Aorta (tissue), 5 donors: ENCODE results near the gene TMEM30B. TPM values are rescaled to one million over a fixed set of nuclear protein-coding genes. Genes with fewer than 3 reads are reported as not detected.

Source experiments
- ATAC-seq: fragments of 200-7000 bp; cut with Tn5 transposase; one replicate; pipeline ENCODE4 v1.9.1; 2022; ENCODE audit warnings: moderate library complexity; ENCODE audit not compliant: low FRiP score
- DNase-seq, 2 donors: peaks; one replicate each; pipeline ENCODE4 v3.0.0-alpha.2; 2020
- H3K27ac ChIP-seq, 2 donors: one replicate each; pipeline ENCODE4 v1.5.1; 2013; ENCODE audit warnings: low read length in 2 of 2, mild to moderate bottlenecking in 2 of 2, moderate library complexity in 2 of 2, control low read depth in 1 of 2, inconsistent platforms in 1 of 2, low read depth in 1 of 2
- H3K27me3 ChIP-seq, 2 donors: one replicate each; pipeline ENCODE4 v1.6.1; 2013; ENCODE audit warnings: control low read depth in 1 of 2, low read length in 1 of 2, mild to moderate bottlenecking in 1 of 2, moderate library complexity in 1 of 2; ENCODE audit not compliant: insufficient read depth in 2 of 2, control insufficient read depth in 1 of 2
- H3K36me3 ChIP-seq, 2 donors: one replicate each; pipeline ENCODE4 v1.6.1; 2013; ENCODE audit warnings: control low read depth in 1 of 2, low read length in 1 of 2, mild to moderate bottlenecking in 1 of 2; ENCODE audit not compliant: insufficient read depth in 2 of 2, control insufficient read depth in 1 of 2
- H3K4me1 ChIP-seq, 2 donors: one replicate each; pipeline ENCODE4 v1.6.1; 2013; ENCODE audit warnings: low read length in 2 of 2, control low read depth in 1 of 2, mild to moderate bottlenecking in 1 of 2, moderate library complexity in 1 of 2; ENCODE audit not compliant: insufficient read depth in 2 of 2, control insufficient read depth in 1 of 2
- H3K4me3 ChIP-seq, 2 donors: one replicate each; pipeline ENCODE4 v1.5.1; 2013; ENCODE audit warnings: low read length in 2 of 2, control low read depth in 1 of 2, mild to moderate bottlenecking in 1 of 2
- H3K9me3 ChIP-seq: one replicate; pipeline ENCODE4 v1.6.1; 2013; ENCODE audit warnings: mild to moderate bottlenecking, low read length; ENCODE audit not compliant: control insufficient read depth
- WGBS, 2 donors: extraction: QIAGEN DNeasy Blood & Tissue Kit; methylation state at CpG; one replicate each; pipeline ENCODE4 v1.1.7; 2013; 5-methylcytosine and 5-hydroxymethylcytosine counted together
- intact Hi-C, 2 donors: fragments of 100-400 bp; cut with DNase I; formaldehyde crosslinking; loops; one replicate each; pipeline versions ENCODE4 v1.14.2 to v1.15.0; 2022
- polyA plus RNA-seq, 2 donors: library from polyadenylated mRNA; stranded (reverse); fragments of 200-250 nt; gene quantifications; one replicate each; pipeline ENCODE4 v1.2.3, GENCODE V29; 2013
- total RNA-seq, 2 donors: library from RNA; stranded (reverse); fragmentation: NEBNext Ultra II Directional; extraction: Animal tissue kit (Norgen Biotek cat#: 25700); gene quantifications; one replicate each; pipeline ENCODE4 v1.2.1, GENCODE V29; 2021
- donor health status: healthy with polysubstance abuse.
- donor health status: Bipolar disorder and iron deficiency.
- donor health status: DM: no; HTN: no; CAD: no.
- donor health status: DM: no; HTN: no; CAD: no.
- donor health status: DM: yes; HTN: yes; CAD: no.

The TMEM30B gene
- total and polyA plus RNA-seq, 4 donors = 7.5 to 81.7 (median 32.3) TPM

DNA sequence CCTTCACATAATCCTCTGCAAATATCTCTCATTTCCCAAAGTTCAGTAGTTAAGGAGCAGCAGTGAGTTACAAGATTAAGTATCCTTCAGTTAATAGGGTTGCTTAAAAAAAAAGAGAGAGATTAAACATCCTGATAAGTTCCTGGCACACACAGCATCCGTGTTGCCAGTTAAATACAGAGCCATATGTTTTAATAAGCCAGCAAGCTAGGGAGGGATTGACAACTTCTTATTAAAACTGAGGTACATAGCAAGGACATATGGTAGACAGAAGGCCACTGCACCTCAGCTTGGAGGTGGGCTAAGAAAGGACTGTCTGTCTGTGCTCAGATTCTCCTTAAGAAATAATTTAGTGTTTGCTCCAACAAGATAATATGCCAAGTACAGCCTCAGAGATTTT, 9.6 kb upstream of the TMEM30B start:
- Histone ChIP-seq H3K9me3 (no peaks in the 10 kb centered on the region), H3K4me1 (no peaks in the 10 kb centered on the region), H3K27me3 (no peaks in the 10 kb centered on the region), H3K27ac (no peak overlapping the region), H3K4me3 (no peak overlapping the region), H3K36me3 (no peaks in the 10 kb centered on the region)
- DNase-seq (no peak), ATAC-seq (no peak)
- 58 to 68% methylated on average over 1 of the region's 1 CpG for WGBS, 2 donors
- intact Hi-C loops = loop anchor here in 1 of 2 donors (10.0 kb wide), 1 partner anchor 164 kb away; no protein-coding TSS in a partner anchor

DNA sequence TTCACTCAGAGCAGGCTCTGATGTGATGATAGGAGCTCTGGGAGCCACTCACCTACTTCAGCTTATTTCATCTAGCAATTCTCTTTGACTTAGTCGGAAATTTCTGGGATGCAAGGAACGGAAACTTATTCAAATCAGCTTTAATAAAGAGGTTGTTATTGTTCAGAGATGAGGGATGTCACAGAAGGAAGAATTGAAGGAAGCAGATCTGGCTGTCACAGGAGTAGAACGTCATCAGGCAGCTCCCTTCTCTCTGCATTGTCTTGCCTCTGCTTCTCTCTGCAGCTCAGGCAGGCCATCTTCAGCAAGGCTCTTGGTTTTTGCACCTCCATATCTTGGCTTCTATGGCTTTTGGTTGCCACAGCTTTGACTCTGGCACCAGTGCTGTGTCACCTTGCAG, 7.6 kb upstream of the TMEM30B start:
- intact Hi-C loops = loop anchor here in 1 of 2 donors (10.0 kb wide), 1 partner anchor 546 kb away; no protein-coding TSS in a partner anchor

DNA sequence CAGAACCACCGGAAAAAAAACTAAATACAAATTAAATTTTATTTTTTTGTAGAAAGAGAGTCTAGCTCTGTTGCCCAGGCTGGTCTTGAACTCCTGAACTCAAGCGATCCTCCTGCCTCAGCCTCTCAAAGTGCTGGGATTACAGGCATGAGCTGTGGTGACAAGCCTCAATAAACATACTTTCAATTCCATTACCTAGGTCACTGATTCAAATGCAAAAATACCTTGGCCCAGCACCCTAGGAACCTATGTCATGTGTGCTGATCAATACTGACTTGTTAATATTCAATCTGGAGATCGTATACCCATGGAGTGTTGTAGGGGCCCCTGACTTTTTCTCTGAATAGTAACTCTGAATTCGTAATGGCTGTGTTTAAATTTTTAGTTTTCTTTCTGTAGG, 7.1 kb upstream of the TMEM30B start:
- Histone ChIP-seq H3K27me3 (no peaks in the 10 kb centered on the region), H3K4me3 (no peak overlapping the region), H3K9me3 (peaks cover 2% of the 10 kb centered on the region), H3K4me1 (no peaks in the 10 kb centered on the region), H3K27ac (no peak overlapping the region), H3K36me3 (no peaks in the 10 kb centered on the region)
- 90 to 92% methylated on average over 4 of the region's 4 CpGs for WGBS, 2 donors
- intact Hi-C loops = loop anchor here in 1 of 2 donors (10.0 kb wide), 1 partner anchor 547 kb away; no protein-coding TSS in a partner anchor
- DNase-seq (no peak), ATAC-seq (no peak)

More for the DNA sequence above, 7.6 kb upstream of the TMEM30B start:
- H3K9me3 ChIP-seq = peaks cover 2% of the 10 kb centered on the region
- no peak overlapping the region for H3K27ac ChIP-seq
- ATAC-seq = no peak
- H3K36me3 ChIP-seq = no peaks in the 10 kb centered on the region
- WGBS, 2 donors = 83 to 86% methylated on average over 3 of the region's 3 CpGs
- H3K27me3 ChIP-seq = no peaks in the 10 kb centered on the region
- DNase-seq = no peak
- H3K4me3 ChIP-seq = no peak overlapping the region
- no peaks in the 10 kb centered on the region for H3K4me1 ChIP-seq

DNA sequence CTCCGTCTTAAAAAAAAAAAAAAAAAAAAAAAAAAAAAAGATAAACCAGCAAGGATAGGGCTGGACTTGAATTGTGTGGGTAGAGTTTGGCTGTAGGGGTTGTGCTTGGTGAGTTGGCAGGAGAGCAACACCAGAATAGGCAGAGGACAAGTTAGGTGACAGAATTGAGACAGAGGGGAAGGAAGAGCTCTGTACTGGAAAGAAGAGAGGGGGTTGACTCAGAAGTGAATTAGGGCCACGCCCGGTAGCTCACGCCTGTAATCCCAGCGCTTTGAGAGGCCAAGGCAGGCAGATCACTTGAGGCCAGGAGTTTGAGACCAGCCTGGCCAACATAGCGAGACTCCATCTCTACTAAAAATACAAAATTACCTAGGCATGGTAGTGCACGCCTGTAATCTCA, 6.1 kb upstream of the TMEM30B start:
- intact Hi-C loops = loop anchor here in 1 of 2 donors (10.0 kb wide), 1 partner anchor 548 kb away; no protein-coding TSS in a partner anchor
- 87 to 91% methylated on average over 7 of the region's 7 CpGs for WGBS, 2 donors
- Histone ChIP-seq H3K4me3 (no peak overlapping the region), H3K9me3 (peaks cover 2% of the 10 kb centered on the region), H3K27me3 (no peaks in the 10 kb centered on the region), H3K36me3 (no peaks in the 10 kb centered on the region), H3K4me1 (no peaks in the 10 kb centered on the region), H3K27ac (no peak overlapping the region)
- no peak for ATAC-seq
- DNase-seq = no peak

DNA sequence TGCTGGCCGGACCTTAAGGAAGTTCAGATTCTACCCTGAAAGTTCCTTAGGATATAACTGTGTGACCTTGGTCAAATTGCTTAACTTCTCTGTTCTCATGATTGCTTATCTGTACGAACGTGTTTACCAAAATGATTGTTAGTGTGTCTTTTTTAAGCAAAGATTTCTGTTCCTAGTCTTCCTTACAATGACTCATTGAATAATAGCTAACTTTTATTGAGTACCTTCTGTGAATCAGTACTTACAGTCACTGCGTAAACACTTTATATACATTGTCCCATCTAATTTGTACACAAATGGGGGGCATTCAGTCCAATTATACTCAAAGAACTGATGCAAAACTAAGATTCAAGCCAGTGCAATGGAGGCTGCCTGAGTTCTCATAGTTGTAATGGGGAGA, 4.2 kb upstream of the TMEM30B start:
- Histone ChIP-seq H3K27me3 (no peaks in the 10 kb centered on the region), H3K4me1 (no peaks in the 10 kb centered on the region), H3K36me3 (no peaks in the 10 kb centered on the region), H3K4me3 (no peak overlapping the region), H3K27ac (no peak overlapping the region), H3K9me3 (peaks cover 2% of the 10 kb centered on the region)
- intact Hi-C loops = loop anchor here in 1 of 2 donors (10.0 kb wide), 1 partner anchor 549 kb away; no protein-coding TSS in a partner anchor
- DNase-seq (no peak), ATAC-seq (no peak)
- 89% methylated on average over 4 of the region's 4 CpGs for WGBS, 2 donors

DNA sequence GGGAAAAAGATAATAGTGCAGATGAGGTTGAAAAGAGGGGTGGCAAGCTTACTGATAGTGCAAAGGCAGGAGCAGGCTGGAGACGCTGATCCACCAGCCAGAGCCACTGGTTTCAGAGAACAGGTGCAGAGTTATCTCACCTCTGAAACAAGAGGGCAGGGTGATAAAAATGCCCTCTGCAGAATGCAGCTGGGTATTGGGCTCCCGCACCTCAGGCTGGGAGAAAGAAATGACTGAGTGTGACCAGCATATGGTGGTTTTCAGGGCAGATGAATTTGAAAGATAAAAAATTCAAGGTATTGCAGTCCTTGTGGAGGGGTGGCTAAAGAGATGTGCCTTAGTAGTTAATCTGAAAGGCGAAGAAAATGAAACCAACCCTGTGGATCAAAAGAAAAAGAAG, 2.9 kb upstream of the TMEM30B start:
- no peaks in the 10 kb centered on the region for H3K36me3 ChIP-seq
- ATAC-seq = no peak
- no peak overlapping the region for H3K4me3 ChIP-seq
- H3K4me1 ChIP-seq = no peaks in the 10 kb centered on the region
- H3K27me3 ChIP-seq = no peaks in the 10 kb centered on the region
- WGBS, 2 donors = 93 to 98% methylated on average over 3 of the region's 3 CpGs
- no peak for DNase-seq
- intact Hi-C loops = loop anchor here in 1 of 2 donors (10.0 kb wide), 1 partner anchor 551 kb away; no protein-coding TSS in a partner anchor
- peaks cover 2% of the 10 kb centered on the region for H3K9me3 ChIP-seq
- no peak overlapping the region for H3K27ac ChIP-seq

DNA sequence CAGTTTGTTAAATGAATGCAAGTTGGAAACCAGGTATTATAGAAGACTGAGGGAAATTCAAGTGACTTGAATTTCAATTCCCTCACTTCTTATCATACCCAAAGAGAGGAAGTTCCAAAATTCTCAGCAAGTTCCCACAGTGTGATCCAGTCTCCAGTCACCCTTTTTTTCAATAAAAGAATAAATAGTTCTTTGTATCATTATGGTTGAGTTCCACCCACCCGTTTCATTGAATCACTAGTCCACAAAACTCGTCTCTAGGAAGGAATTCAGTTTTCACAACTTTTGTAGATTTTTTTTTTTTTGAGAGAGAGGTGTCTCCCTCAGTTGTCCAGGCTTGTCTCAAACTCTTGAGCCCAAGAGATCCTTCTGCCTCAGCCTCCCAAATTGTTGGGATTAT, 1.6 kb upstream of the TMEM30B start:
- intact Hi-C loops = loop anchor here in 1 of 2 donors (10.0 kb wide), 1 partner anchor 552 kb away; no protein-coding TSS in a partner anchor
- Histone ChIP-seq H3K27me3 (no peaks in the 10 kb centered on the region), H3K9me3 (peaks cover 2% of the 10 kb centered on the region), H3K27ac (no peak overlapping the region), H3K4me1 (no peaks in the 10 kb centered on the region), H3K4me3 (no peak overlapping the region), H3K36me3 (no peaks in the 10 kb centered on the region)
- 86 to 88% methylated on average over 2 of the region's 2 CpGs for WGBS, 2 donors
- DNase-seq (no peak), ATAC-seq (no peak)

DNA sequence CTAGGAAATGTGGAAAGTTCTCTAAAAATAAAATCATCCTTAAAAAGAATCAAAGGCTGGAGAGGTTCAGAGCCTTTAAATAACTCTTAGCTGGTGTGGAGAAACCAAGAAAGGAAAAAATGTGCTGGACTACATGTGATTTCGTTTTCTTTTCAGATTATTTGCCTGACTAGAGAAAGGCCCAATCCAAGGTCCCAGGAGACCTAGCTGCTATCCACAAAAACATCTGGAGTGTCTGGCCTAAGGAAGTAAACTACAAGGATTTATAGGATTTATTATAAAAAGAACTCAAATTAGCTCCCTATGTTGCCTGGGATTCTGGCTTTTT, 774 bp upstream of the TMEM30B start:
- intact Hi-C loops = loop anchor here in 1 of 2 donors (10.0 kb wide), 1 partner anchor 553 kb away; no protein-coding TSS in a partner anchor
- ATAC-seq (peak; percentile 42), DNase-seq (no peak)
- H3K4me1 ChIP-seq = no peaks in the 10 kb centered on the region
- WGBS, 2 donors = 4 to 6% methylated on average over 1 of the region's 1 CpG
- peaks cover 2% of the 10 kb centered on the region for H3K9me3 ChIP-seq
- no peaks in the 10 kb centered on the region for H3K36me3 ChIP-seq
- no peaks in the 10 kb centered on the region for H3K27me3 ChIP-seq
- no peak overlapping the region for H3K27ac ChIP-seq
- no peak overlapping the region for H3K4me3 ChIP-seq

DNA sequence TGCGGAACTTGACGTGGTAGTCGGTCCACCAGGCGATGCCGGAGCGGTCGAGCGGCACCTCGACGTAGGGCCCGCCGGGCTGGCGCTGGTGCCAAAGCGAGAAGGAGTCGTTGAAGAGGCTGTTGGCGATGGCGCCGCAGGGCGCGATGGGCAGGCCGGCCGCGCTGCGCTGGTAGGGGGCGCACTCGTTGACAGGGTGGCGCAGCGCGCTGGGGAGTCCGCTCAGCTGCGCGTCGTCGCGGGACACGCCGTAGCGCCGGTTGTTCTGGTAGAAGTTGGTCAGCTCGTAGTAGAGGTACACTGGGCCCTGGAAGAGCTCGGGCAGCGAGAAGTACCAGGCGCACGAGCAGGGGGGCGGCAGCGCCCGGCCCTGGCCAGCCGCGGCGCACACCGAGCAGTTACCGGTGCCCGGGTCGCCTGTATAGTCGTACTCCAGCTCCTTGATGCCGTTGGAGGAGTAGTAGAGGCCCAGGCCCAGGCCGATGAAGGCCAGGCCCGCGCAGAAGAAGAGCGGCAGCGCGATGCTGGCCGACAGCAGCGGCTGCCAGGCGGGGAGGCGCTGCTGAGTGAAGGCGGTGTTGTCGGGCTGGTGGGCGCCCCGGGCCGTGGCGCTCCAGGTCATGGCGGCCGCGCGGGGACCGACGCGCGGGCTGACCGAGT, 482 bp downstream of the TMEM30B start:
- Histone ChIP-seq H3K27me3 (no peaks in the 10 kb centered on the region), H3K36me3 (no peaks in the 10 kb centered on the region), H3K4me3 (peak overlapping the region; percentile 24 to 80), H3K9me3 (peaks cover 2% of the 10 kb centered on the region), H3K27ac (peak overlapping the region; percentile 89 to 90), H3K4me1 (no peaks in the 10 kb centered on the region)
- peak; percentile 74 to 90 for DNase-seq
- WGBS, 2 donors = 1% methylated on average over 47 to 81 of the region's 81 CpGs
- peak; percentile 84 for ATAC-seq
- intact Hi-C loops = loop anchor here in 1 of 2 donors (10.0 kb wide), 1 partner anchor 554 kb away; no protein-coding TSS in a partner anchor
